Measurements from ENCODE around the gene APCDD1L. TPM values are rescaled to one million over a fixed set of nuclear protein-coding genes. Genes with fewer than 3 reads are reported as not detected.
"Not testable (repeated sequence)": the region's sequence is repeated elsewhere in the genome, so short reads cannot be mapped to it uniquely, and the experiment has no call there.

The APCDD1L gene
- polyA plus RNA-seq, 1 donor from 2014 or later: not detected

DNA sequence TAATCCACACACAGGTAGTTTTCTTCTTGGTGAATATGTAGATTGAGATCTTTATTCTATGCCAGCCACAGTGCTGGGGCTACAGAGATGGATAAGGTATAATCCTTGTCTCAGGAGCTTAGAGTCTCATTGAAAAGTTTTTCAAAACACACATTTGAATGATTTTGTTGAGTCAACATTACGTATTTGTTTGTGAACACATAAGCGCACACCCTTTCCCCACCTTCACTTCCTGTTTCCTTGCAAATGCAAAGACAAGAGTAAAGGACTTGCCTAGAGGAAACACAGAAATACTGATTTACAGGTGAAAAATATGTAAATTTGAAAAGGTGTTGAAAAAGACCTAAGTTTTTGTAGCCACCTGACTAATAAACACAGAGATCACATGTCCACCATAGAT, 98.4 kb downstream of the APCDD1L start:
- H3K36me3 ChIP-seq (ENCODE audit: insufficient read depth, low read length): peaks cover 10% of the 10 kb centered on the region
- H4K20me1 ChIP-seq (ENCODE audit: insufficient read depth): no peaks in the 10 kb centered on the region
- TF ChIP-seq RAD21 (conservative IDR thresholded peaks at IDR 0.05): no peak
- TF ChIP-seq SMC3 (conservative IDR thresholded peaks at IDR 0.05; ENCODE audit: poor library complexity): no peak
- TF ChIP-seq, protein P1, sequence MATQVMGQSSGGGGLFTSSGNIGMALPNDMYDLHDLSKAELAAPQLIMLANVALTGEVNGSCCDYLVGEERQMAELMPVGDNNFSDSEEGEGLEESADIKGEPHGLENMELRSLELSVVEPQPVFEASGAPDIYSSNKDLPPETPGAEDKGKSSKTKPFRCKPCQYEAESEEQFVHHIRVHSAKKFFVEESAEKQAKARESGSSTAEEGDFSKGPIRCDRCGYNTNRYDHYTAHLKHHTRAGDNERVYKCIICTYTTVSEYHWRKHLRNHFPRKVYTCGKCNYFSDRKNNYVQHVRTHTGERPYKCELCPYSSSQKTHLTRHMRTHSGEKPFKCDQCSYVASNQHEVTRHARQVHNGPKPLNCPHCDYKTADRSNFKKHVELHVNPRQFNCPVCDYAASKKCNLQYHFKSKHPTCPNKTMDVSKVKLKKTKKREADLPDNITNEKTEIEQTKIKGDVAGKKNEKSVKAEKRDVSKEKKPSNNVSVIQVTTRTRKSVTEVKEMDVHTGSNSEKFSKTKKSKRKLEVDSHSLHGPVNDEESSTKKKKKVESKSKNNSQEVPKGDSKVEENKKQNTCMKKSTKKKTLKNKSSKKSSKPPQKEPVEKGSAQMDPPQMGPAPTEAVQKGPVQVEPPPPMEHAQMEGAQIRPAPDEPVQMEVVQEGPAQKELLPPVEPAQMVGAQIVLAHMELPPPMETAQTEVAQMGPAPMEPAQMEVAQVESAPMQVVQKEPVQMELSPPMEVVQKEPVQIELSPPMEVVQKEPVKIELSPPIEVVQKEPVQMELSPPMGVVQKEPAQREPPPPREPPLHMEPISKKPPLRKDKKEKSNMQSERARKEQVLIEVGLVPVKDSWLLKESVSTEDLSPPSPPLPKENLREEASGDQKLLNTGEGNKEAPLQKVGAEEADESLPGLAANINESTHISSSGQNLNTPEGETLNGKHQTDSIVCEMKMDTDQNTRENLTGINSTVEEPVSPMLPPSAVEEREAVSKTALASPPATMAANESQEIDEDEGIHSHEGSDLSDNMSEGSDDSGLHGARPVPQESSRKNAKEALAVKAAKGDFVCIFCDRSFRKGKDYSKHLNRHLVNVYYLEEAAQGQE (IDR thresholded peaks at IDR 0.05; ENCODE audit: borderline replicate concordance): no peak
- H3K9me3 ChIP-seq (ENCODE audit: low read length): no peaks in the 10 kb centered on the region
- H3K27me3 ChIP-seq (ENCODE audit: insufficient read depth, low read depth, low read length): no peaks in the 10 kb centered on the region
- no peaks in the 10 kb centered on the region for H3F3A ChIP-seq (ENCODE audit: insufficient read depth, low read length, poor library complexity, severe bottlenecking)
- no peak overlapping the region for H3K27ac ChIP-seq (ENCODE audit: low read length)
- peaks cover 30% of the 10 kb centered on the region for H3K79me2 ChIP-seq (replicated peaks; ENCODE audit: insufficient read depth, low read length)
- H3K4me3 ChIP-seq (ENCODE audit: low read length): no peak overlapping the region
- H2AFZ ChIP-seq (ENCODE audit: low read depth, low read length): no peak overlapping the region
- H3K9me2 ChIP-seq (ENCODE audit: insufficient read depth, low read length): no peaks in the 10 kb centered on the region
- no peak overlapping the region for H3K9ac ChIP-seq (ENCODE audit: low read length)
- H3K4me2 ChIP-seq (ENCODE audit: low read length): no peak overlapping the region

DNA sequence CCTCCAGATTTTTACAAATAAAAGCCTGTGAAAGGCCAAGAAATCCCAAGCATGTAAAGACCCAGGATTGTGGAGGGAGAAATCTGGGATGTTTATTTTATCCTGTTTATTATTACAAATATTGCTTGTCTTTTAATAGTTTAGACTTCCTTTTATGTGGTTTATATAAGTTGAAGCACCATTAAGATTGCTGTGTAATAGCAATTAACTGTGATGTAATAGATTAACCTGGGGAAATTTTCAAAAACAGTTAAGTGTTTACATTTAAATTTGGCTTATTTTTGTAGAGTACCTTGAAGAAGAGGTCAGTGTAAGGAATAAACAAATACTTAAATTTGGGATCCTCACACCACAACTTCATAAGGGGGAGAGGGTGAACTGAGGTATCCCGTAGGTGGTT, 99.1 kb downstream of the APCDD1L start:
- Histone ChIP-seq H3K4me3 (ENCODE audit: low read length) (no peak overlapping the region), H4K20me1 (ENCODE audit: insufficient read depth) (no peaks in the 10 kb centered on the region), H3K9me3 (ENCODE audit: low read length) (no peaks in the 10 kb centered on the region), H3K9ac (ENCODE audit: low read length) (no peak overlapping the region), H3K4me2 (ENCODE audit: low read length) (no peak overlapping the region), H3K27me3 (ENCODE audit: insufficient read depth, low read depth, low read length) (no peaks in the 10 kb centered on the region), H3F3A (ENCODE audit: insufficient read depth, low read length, poor library complexity, severe bottlenecking) (no peaks in the 10 kb centered on the region), H2AFZ (ENCODE audit: low read depth, low read length) (no peak overlapping the region), H3K27ac (ENCODE audit: low read length) (no peak overlapping the region), H3K79me2 (replicated peaks; ENCODE audit: insufficient read depth, low read length) (peaks cover 34% of the 10 kb centered on the region), H3K36me3 (ENCODE audit: insufficient read depth, low read length) (peaks cover 9% of the 10 kb centered on the region), H3K9me2 (ENCODE audit: insufficient read depth, low read length) (no peaks in the 10 kb centered on the region)
- TF ChIP-seq TAF1 (IDR thresholded peaks at IDR 0.05; ENCODE audit: low read depth): no peak
- no peak for TF ChIP-seq POLR2AphosphoS5 (IDR thresholded peaks at IDR 0.05)
- TF ChIP-seq, protein P2, sequence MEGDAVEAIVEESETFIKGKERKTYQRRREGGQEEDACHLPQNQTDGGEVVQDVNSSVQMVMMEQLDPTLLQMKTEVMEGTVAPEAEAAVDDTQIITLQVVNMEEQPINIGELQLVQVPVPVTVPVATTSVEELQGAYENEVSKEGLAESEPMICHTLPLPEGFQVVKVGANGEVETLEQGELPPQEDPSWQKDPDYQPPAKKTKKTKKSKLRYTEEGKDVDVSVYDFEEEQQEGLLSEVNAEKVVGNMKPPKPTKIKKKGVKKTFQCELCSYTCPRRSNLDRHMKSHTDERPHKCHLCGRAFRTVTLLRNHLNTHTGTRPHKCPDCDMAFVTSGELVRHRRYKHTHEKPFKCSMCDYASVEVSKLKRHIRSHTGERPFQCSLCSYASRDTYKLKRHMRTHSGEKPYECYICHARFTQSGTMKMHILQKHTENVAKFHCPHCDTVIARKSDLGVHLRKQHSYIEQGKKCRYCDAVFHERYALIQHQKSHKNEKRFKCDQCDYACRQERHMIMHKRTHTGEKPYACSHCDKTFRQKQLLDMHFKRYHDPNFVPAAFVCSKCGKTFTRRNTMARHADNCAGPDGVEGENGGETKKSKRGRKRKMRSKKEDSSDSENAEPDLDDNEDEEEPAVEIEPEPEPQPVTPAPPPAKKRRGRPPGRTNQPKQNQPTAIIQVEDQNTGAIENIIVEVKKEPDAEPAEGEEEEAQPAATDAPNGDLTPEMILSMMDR (IDR thresholded peaks at IDR 0.05; ENCODE audit: poor library complexity, severe bottlenecking): no peak
- TF ChIP-seq, protein P1 (IDR thresholded peaks at IDR 0.05; ENCODE audit: borderline replicate concordance): no peak
- TF ChIP-seq RAD21 (conservative IDR thresholded peaks at IDR 0.05): no peak

DNA sequence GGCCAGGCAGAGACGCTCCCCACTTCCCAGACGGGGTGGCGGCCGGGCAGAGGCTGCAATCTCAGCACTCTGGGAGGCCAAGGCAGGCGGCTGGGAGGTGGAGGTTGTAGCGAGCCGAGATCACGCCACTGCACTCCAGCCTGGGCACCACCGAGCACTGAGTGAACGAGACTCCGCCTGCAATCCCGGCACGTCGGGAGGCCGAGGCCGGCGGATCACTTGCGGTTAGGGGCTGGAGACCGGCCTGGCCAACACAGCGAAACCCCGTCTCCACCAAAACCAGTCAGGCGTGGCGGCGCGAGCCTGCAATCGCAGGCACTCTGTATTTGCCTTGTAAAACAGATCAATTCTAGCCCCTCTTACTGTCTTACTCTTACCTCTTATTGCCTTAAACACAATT, 100.4 kb downstream of the APCDD1L start:
- H3K4me3 ChIP-seq (ENCODE audit: low read length); H3K9ac ChIP-seq (ENCODE audit: low read length); H3F3A ChIP-seq (ENCODE audit: insufficient read depth, low read length, poor library complexity, severe bottlenecking); H3K36me3 ChIP-seq (ENCODE audit: insufficient read depth, low read length); H3K9me3 ChIP-seq (ENCODE audit: low read length); H3K27me3 ChIP-seq (ENCODE audit: insufficient read depth, low read depth, low read length); H3K9me2 ChIP-seq (ENCODE audit: insufficient read depth, low read length); H3K27ac ChIP-seq (ENCODE audit: low read length); H4K20me1 ChIP-seq (ENCODE audit: insufficient read depth); H2AFZ ChIP-seq (ENCODE audit: low read depth, low read length); H3K4me2 ChIP-seq (ENCODE audit: low read length): not testable (repeated sequence)
- H3K79me2 ChIP-seq (replicated peaks; ENCODE audit: insufficient read depth, low read length): peaks cover 47% of the 10 kb centered on the region

DNA sequence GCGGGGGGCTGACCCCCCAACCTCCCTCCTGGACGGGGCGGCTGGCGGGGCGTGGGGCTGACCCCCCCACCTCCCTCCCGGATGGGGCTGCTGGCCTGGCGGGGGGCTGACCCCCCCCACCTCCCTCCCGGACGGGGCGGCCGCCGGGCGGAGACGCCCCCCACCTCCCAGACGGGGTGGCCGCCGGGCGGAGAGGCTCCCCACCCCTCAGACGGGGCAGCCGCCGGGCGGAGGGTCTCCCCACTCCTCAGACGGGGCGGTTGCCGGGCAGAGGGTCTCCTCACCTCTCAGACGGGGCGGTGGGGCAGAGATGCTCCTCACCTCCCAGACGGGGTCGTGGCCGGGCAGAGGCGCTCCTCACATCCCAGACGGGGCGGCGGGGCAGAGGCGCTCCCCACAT, 101.0 kb downstream of the APCDD1L start:
- not testable (repeated sequence) for H3K27me3 ChIP-seq (ENCODE audit: insufficient read depth, low read depth, low read length); H3F3A ChIP-seq (ENCODE audit: insufficient read depth, low read length, poor library complexity, severe bottlenecking); H3K9me3 ChIP-seq (ENCODE audit: low read length); H3K36me3 ChIP-seq (ENCODE audit: insufficient read depth, low read length); H3K9ac ChIP-seq (ENCODE audit: low read length); H3K4me3 ChIP-seq (ENCODE audit: low read length); H3K9me2 ChIP-seq (ENCODE audit: insufficient read depth, low read length); H4K20me1 ChIP-seq (ENCODE audit: insufficient read depth); H2AFZ ChIP-seq (ENCODE audit: low read depth, low read length); H3K27ac ChIP-seq (ENCODE audit: low read length); H3K4me2 ChIP-seq (ENCODE audit: low read length)
- peaks cover 52% of the 10 kb centered on the region for H3K79me2 ChIP-seq (replicated peaks; ENCODE audit: insufficient read depth, low read length)

Data from neural cell (in vitro differentiated cells).